D721Med (cell line): ENCODE measurements around the gene NOX5.
"Not testable (repeated sequence)": the region's sequence is repeated elsewhere in the genome, so short reads cannot be mapped to it uniquely, and the experiment has no call there.

Experiments used
- DNase-seq: peaks from one replicate; pipeline ENCODE4 v3.0.0; 2011; ENCODE audit warnings: low spot score; ENCODE audit not compliant: insufficient read length
- FAIRE-seq: peaks from 2 replicates; lab custom pipeline; 2011; peaks lifted over from hg19 to GRCh38; lab: Jason Lieb, UNC
- TF ChIP-seq, protein P1 (sequence below): IDR thresholded peaks from 2 replicates; pipeline ENCODE4 v1.5.1; 2012; ENCODE audit warnings: mild to moderate bottlenecking, control low read depth; ENCODE audit not compliant: insufficient read depth; ENCODE audit errors: missing control alignments

The NOX5 gene, protein sequence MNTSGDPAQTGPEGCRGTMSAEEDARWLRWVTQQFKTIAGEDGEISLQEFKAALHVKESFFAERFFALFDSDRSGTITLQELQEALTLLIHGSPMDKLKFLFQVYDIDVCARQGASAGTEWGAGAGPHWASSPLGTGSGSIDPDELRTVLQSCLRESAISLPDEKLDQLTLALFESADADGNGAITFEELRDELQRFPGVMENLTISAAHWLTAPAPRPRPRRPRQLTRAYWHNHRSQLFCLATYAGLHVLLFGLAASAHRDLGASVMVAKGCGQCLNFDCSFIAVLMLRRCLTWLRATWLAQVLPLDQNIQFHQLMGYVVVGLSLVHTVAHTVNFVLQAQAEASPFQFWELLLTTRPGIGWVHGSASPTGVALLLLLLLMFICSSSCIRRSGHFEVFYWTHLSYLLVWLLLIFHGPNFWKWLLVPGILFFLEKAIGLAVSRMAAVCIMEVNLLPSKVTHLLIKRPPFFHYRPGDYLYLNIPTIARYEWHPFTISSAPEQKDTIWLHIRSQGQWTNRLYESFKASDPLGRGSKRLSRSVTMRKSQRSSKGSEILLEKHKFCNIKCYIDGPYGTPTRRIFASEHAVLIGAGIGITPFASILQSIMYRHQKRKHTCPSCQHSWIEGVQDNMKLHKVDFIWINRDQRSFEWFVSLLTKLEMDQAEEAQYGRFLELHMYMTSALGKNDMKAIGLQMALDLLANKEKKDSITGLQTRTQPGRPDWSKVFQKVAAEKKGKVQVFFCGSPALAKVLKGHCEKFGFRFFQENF

DNA sequence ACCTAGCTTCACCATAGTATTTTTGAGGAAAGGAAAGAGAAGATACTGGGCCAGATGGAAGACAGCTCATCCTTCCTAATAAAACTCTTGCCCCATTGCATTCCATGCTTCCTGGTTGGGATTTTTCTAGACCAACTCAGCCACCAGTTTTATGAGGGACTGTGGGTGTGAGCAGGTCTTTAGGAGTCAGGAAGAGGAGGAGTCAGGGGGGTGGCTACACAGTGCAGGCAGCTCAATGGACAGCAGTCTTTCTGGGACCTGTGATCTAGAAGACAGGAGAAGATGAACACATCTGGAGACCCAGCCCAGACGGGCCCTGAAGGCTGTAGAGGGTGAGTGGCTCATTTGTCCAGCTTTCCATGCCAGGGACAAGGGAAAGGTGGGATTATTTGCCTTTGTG, at the start of gene NOX5:
Gene NOX5 (plus strand): TSS at position 242 of the 400 bp plus-strand sequence. CDS start 41 bp downstream, at position 283.
- DNase-seq (no peak), FAIRE-seq (no peak)
- TF ChIP-seq, protein P1, sequence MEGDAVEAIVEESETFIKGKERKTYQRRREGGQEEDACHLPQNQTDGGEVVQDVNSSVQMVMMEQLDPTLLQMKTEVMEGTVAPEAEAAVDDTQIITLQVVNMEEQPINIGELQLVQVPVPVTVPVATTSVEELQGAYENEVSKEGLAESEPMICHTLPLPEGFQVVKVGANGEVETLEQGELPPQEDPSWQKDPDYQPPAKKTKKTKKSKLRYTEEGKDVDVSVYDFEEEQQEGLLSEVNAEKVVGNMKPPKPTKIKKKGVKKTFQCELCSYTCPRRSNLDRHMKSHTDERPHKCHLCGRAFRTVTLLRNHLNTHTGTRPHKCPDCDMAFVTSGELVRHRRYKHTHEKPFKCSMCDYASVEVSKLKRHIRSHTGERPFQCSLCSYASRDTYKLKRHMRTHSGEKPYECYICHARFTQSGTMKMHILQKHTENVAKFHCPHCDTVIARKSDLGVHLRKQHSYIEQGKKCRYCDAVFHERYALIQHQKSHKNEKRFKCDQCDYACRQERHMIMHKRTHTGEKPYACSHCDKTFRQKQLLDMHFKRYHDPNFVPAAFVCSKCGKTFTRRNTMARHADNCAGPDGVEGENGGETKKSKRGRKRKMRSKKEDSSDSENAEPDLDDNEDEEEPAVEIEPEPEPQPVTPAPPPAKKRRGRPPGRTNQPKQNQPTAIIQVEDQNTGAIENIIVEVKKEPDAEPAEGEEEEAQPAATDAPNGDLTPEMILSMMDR, result no peak

DNA sequence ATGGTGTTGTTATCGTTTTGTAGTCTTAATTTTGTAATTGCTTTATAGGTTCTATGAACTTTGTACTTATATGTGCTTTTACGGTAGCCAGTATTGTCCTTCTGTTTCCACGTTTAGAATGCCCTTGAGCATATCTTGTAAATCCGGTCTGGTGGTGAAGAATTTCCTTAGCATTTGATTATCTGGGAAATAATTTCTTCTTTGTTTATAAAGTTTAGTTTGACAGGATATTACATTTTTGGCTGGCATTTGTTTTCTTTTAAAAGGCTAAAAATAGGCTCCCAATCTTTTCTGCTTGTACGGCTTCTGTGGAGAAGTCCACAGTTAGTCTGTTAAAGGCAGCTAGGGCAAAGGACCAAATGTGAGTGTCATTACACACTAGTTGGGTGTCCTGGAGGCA, 47.5 kb upstream of the NOX5 start:
- TF ChIP-seq, protein P1, result no peak
- DNase-seq, result no peak
- FAIRE-seq, result no peak

DNA sequence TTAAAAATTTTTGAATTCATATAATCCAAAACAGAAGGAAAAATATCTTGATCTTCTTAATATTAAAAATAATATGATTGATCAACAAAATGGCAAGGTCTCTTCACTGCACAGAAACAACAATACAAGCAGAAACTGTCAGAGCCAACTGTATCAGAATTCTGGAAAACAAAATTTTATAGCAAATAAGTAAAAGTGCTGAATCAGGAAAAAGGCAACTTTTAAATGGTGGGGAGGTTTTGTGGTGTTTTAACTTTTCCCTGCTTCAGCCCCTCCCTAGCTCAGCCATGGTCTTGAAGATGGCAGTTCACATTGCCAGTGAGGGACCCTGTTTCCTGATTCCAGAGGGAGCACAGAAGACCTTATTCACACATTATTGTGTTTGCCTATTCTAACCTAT, 46.5 kb upstream of the NOX5 start:
- no peak for FAIRE-seq
- no peak for DNase-seq
- TF ChIP-seq, protein P1, result no peak

DNA sequence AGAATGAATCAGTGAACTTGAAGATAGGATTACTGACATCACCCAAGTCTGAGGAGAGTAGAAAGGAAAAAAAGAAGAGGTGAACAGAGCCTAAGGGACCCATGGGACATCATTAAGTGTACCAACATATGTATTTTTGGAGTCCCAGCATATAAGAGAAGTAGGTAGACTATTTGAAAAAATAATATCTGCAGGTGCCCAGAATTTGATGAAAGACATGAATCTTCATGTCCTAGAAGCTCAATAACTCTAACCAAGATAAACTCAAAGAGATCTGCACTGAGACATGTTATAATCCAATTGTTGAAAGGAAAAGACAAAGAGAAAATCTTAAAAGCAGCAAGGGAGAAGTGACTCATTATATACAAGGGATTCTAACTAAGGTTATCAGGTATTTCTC, 45.2 kb upstream of the NOX5 start:
- TF ChIP-seq, protein P1, result no peak
- no peak for DNase-seq
- FAIRE-seq, result no peak

DNA sequence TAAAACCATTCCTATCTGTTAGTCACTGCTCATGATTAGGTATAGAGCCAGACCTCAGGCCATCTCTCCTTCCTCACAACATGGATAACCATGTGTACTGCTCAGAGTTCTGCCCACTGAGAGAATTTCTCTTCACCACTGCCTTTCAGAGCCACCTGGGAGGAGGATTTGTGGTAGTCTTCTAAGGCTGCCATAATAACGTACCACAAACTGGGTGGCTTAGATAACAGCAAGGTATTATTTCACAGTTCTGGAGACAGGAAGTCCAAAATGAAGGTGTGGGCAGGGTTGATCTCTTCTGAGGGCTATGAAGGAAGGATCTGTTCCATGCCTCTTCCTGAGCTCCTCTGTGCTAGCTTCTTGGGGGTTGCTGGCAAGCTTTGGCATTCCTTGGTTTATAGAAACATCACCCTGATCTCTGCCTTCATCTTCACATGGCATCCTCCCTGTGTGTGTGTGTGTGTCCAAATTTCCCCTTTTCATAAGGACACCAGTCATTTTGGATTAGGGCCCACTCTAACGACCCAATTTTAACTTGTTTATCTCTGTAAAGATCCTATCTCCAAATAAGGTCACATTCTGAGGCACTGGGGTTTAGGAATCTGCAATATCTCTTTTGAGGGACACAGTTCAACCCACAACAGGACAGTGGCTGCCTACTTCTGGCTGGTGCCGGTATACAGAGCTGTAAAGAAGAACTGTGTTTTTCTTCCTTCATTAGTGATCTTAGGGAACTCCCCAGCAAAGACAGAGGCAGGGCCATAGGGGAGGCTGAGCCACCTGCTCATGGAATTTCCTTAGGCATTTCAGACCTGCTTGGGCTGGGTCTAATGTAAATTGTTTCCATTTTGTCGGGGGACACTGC, 42.1 kb upstream of the NOX5 start:
- DNase-seq, result no peak
- no peak for FAIRE-seq
- TF ChIP-seq, protein P1, result no peak

DNA sequence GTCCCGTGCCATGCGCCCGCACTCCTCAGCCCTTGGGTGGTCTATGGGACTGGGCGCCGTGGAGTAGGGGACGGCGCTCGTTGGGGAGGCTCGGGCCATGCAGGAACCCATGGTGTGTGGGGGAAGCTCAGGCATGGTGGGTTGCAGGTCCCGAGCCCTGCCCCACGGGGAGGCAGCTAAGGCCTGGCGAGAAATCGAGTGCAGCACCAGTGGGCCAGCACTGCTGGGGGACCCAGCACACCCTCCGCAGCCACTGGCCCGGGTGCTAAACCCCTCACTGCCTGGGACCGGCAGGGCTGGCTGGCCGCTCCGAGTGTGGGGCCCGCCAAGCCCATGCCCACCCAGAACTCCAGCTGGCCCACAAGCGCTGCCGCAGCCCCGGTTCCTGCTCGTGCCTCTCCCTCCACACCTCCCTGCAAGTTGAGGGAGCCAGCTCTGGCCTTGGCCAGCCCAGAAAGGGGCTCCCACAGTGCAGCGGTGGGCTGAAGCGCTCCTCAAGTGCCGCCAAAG, 38.8 kb upstream of the NOX5 start:
- DNase-seq, FAIRE-seq: not testable (repeated sequence)

DNA sequence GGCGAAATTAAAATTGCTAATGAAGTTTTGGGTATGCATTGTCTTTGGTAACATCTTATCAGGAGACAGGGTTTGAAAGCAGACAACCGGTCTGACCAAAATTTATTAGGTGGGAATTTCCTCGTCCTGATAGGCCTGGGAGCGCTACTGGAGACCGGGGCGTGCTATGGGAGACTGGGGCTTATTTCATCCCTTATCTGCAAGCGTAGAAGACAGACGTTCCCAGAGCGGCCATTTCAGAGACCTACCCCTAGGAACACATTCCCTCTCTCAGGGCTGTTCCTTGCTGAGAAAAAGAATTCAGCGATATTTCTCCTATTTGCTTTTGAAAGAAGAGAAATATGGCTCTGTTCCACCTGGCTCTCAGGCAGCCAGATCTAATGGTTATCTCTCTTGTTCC, 37.1 kb upstream of the NOX5 start:
- DNase-seq, FAIRE-seq: not testable (repeated sequence)
